Neural cell (in vitro differentiated cells): ENCODE data around the gene LOXHD1. TPM values are rescaled to one million over a fixed set of nuclear protein-coding genes. Genes with fewer than 3 reads are reported as not detected.

Experiments
- H2AFZ ChIP-seq: fragments of 200-600, 300-800 bp; sonication (generic), shearing (Covaris generic); 2 replicates; pipeline ENCODE4 v1.6.0; 2014; ENCODE audit warnings: low read depth, mild to moderate bottlenecking, antibody characterized with exemption, low read length, moderate library complexity
- H3F3A ChIP-seq: fragments of 200-600 bp; shearing (Covaris generic); 2 replicates; pipeline ENCODE4 v1.6.1; 2016; ENCODE audit warnings: mild to moderate bottlenecking, moderate library complexity, mixed read lengths, antibody characterized with exemption, low read length; ENCODE audit not compliant: insufficient read depth, poor library complexity, severe bottlenecking
- H3K27ac ChIP-seq: fragments of 200-600, 300-800 bp; sonication (generic), shearing (Covaris generic); 2 replicates; pipeline ENCODE4 v1.5.1; 2014; ENCODE audit warnings: mild to moderate bottlenecking, low read length, moderate library complexity
- H3K27me3 ChIP-seq: fragments of 300-800, 200-600 bp; sonication (generic), shearing (Covaris generic); 2 replicates; pipeline ENCODE4 v1.6.0; 2014; ENCODE audit warnings: mild to moderate bottlenecking, low read depth, low read length, moderate library complexity; ENCODE audit not compliant: insufficient read depth
- H3K36me3 ChIP-seq: fragments of 300-800, 200-600 bp; sonication (generic), shearing (Covaris generic); 2 replicates; pipeline ENCODE4 v1.5.1; 2014; ENCODE audit warnings: mild to moderate bottlenecking, antibody characterized with exemption, low read length, moderate library complexity; ENCODE audit not compliant: insufficient read depth
- H3K4me2 ChIP-seq: fragments of 300-800, 200-600 bp; sonication (generic), shearing (Covaris generic); 2 replicates; pipeline ENCODE4 v1.6.0; 2014; ENCODE audit warnings: mild to moderate bottlenecking, low read length
- H3K4me3 ChIP-seq: fragments of 300-800, 200-600 bp; sonication (generic), shearing (Covaris generic); 2 replicates; pipeline ENCODE4 v1.5.1; 2014; ENCODE audit warnings: mild to moderate bottlenecking, low read length, moderate library complexity
- H3K79me2 ChIP-seq: fragments of 200-600 bp; shearing (Covaris generic); replicated peaks from 2 replicates; pipeline ENCODE4 v1.6.0; 2014; ENCODE audit warnings: mild to moderate bottlenecking, low read length, moderate library complexity; ENCODE audit not compliant: insufficient read depth
- H3K9ac ChIP-seq: fragments of 300-800, 200-600 bp; sonication (generic), shearing (Covaris generic); 2 replicates; pipeline ENCODE4 v1.6.1; 2016; ENCODE audit warnings: mild to moderate bottlenecking, low read length, mixed read lengths
- H3K9me2 ChIP-seq: fragments of 200-600 bp; shearing (Covaris generic); 2 replicates; pipeline ENCODE4 v1.6.1; 2016; ENCODE audit warnings: mild to moderate bottlenecking, low read length, mixed read lengths; ENCODE audit not compliant: insufficient read depth
- H3K9me3 ChIP-seq: fragments of 200-600, 300-800 bp; sonication (generic), shearing (Covaris generic); 2 replicates; pipeline ENCODE4 v1.6.1; 2016; ENCODE audit warnings: mild to moderate bottlenecking, mixed run types, low read length, moderate library complexity, mixed read lengths
- H4K20me1 ChIP-seq: fragments of 200-600 bp; shearing (Covaris generic); 2 replicates; pipeline ENCODE4 v1.6.1; 2016; ENCODE audit warnings: mild to moderate bottlenecking, mixed run types; ENCODE audit not compliant: insufficient read depth
- EP300 ChIP-seq: fragments of 450-650 bp; conservative IDR thresholded peaks from 2 replicates; pipeline ENCODE4 v1.6.1; 2014; ENCODE audit warnings: antibody characterized with exemption, mild to moderate bottlenecking, moderate library complexity; ENCODE audit not compliant: poor library complexity, severe bottlenecking
- EZH2 ChIP-seq: fragments of 200-600, 300-800 bp; shearing (Covaris generic), sonication (generic); IDR thresholded peaks from 2 replicates; pipeline ENCODE4 v1.6.1; 2014; ENCODE audit warnings: antibody characterized with exemption, low read length, borderline replicate concordance, mild to moderate bottlenecking; ENCODE audit not compliant: insufficient read depth, poor library complexity, severe bottlenecking
- MXI1 ChIP-seq: fragments of 450-650 bp; conservative IDR thresholded peaks from 2 replicates; pipeline ENCODE4 v1.6.1; 2014; ENCODE audit warnings: antibody characterized with exemption, mild to moderate bottlenecking; ENCODE audit not compliant: poor library complexity, severe bottlenecking
- POLR2AphosphoS5 ChIP-seq: IDR thresholded peaks from 2 replicates; pipeline ENCODE4 v1.6.1; 2012
- RAD21 ChIP-seq: fragments of 450-650 bp; conservative IDR thresholded peaks from 2 replicates; pipeline ENCODE4 v1.6.1; 2014; ENCODE audit warnings: antibody characterized with exemption, mild to moderate bottlenecking, moderate library complexity
- SMC3 ChIP-seq: fragments of 450-650 bp; conservative IDR thresholded peaks from 2 replicates; pipeline ENCODE4 v1.6.1; 2014; ENCODE audit warnings: antibody characterized with exemption, mild to moderate bottlenecking, moderate library complexity; ENCODE audit not compliant: poor library complexity
- TAF1 ChIP-seq: IDR thresholded peaks from 2 replicates; pipeline ENCODE4 v1.6.1; 2012; ENCODE audit warnings: low read depth
- polyA plus RNA-seq: library from polyadenylated mRNA; depleted of rRNA; stranded (reverse); fragments of >200 nt; gene quantifications from 2 replicates; pipeline ENCODE4 v1.2.3, GENCODE V29; 2014
- TF ChIP-seq, protein P1 (sequence below): fragments of 450-650 bp; IDR thresholded peaks from 2 replicates; pipeline ENCODE4 v1.5.1; 2014; ENCODE audit warnings: antibody characterized with exemption, mild to moderate bottlenecking, moderate library complexity; ENCODE audit not compliant: poor library complexity, severe bottlenecking
- TF ChIP-seq, protein P2 (sequence below): IDR thresholded peaks from 2 replicates; pipeline ENCODE4 v1.6.1; 2012; ENCODE audit warnings: borderline replicate concordance

The LOXHD1 gene
- polyA plus RNA-seq, 1 donor from 2014 or later = not detected

- no peaks in the 10 kb centered on the region for H3F3A ChIP-seq
- TF ChIP-seq EZH2 (no peak), EP300 (no peak), TAF1 (no peak), POLR2AphosphoS5 (no peak), RAD21 (no peak), SMC3 (no peak), MXI1 (no peak)
- TF ChIP-seq, protein P1, sequence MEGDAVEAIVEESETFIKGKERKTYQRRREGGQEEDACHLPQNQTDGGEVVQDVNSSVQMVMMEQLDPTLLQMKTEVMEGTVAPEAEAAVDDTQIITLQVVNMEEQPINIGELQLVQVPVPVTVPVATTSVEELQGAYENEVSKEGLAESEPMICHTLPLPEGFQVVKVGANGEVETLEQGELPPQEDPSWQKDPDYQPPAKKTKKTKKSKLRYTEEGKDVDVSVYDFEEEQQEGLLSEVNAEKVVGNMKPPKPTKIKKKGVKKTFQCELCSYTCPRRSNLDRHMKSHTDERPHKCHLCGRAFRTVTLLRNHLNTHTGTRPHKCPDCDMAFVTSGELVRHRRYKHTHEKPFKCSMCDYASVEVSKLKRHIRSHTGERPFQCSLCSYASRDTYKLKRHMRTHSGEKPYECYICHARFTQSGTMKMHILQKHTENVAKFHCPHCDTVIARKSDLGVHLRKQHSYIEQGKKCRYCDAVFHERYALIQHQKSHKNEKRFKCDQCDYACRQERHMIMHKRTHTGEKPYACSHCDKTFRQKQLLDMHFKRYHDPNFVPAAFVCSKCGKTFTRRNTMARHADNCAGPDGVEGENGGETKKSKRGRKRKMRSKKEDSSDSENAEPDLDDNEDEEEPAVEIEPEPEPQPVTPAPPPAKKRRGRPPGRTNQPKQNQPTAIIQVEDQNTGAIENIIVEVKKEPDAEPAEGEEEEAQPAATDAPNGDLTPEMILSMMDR = no peak
- TF ChIP-seq, protein P2, sequence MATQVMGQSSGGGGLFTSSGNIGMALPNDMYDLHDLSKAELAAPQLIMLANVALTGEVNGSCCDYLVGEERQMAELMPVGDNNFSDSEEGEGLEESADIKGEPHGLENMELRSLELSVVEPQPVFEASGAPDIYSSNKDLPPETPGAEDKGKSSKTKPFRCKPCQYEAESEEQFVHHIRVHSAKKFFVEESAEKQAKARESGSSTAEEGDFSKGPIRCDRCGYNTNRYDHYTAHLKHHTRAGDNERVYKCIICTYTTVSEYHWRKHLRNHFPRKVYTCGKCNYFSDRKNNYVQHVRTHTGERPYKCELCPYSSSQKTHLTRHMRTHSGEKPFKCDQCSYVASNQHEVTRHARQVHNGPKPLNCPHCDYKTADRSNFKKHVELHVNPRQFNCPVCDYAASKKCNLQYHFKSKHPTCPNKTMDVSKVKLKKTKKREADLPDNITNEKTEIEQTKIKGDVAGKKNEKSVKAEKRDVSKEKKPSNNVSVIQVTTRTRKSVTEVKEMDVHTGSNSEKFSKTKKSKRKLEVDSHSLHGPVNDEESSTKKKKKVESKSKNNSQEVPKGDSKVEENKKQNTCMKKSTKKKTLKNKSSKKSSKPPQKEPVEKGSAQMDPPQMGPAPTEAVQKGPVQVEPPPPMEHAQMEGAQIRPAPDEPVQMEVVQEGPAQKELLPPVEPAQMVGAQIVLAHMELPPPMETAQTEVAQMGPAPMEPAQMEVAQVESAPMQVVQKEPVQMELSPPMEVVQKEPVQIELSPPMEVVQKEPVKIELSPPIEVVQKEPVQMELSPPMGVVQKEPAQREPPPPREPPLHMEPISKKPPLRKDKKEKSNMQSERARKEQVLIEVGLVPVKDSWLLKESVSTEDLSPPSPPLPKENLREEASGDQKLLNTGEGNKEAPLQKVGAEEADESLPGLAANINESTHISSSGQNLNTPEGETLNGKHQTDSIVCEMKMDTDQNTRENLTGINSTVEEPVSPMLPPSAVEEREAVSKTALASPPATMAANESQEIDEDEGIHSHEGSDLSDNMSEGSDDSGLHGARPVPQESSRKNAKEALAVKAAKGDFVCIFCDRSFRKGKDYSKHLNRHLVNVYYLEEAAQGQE = no peak
- no peak overlapping the region for H3K4me2 ChIP-seq
- H3K9me3 ChIP-seq = no peaks in the 10 kb centered on the region
- H3K9ac ChIP-seq = no peak overlapping the region
- H3K79me2 ChIP-seq = no peaks in the 10 kb centered on the region
- H3K9me2 ChIP-seq = no peaks in the 10 kb centered on the region
- no peak overlapping the region for H3K4me3 ChIP-seq
- H4K20me1 ChIP-seq = no peaks in the 10 kb centered on the region
- H3K27me3 ChIP-seq = no peaks in the 10 kb centered on the region
- no peak overlapping the region for H2AFZ ChIP-seq
- no peak overlapping the region for H3K27ac ChIP-seq
- no peaks in the 10 kb centered on the region for H3K36me3 ChIP-seq
These were observed 82.8 kb downstream of the LOXHD1 start for GRCh38 chr18:46574000-46574742.

DNA sequence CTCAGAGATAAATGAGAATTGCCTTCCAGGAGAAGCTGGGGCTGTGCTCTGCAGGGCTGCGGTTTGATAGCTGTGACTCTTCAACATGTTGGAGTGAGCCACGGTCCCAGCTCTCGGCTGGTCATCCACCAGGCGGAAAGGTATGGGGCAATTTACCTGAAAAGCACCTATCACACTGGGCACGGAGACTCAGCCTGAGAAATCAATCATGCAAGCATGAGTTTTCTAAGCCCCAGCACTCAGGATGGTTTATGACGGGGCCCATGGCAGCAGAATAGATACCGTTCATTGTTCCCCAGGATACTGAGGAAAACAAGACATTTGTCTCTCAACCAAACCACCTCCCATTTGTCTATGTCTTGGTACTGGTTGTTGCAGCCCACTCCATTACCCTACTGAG, 83.9 kb downstream of the LOXHD1 start:
- no peaks in the 10 kb centered on the region for H3K79me2 ChIP-seq
- no peak overlapping the region for H3K9ac ChIP-seq
- H3K4me2 ChIP-seq = no peak overlapping the region
- no peak overlapping the region for H3K4me3 ChIP-seq
- no peaks in the 10 kb centered on the region for H3K36me3 ChIP-seq
- no peaks in the 10 kb centered on the region for H4K20me1 ChIP-seq
- no peak for TF ChIP-seq EP300
- no peaks in the 10 kb centered on the region for H3K27me3 ChIP-seq
- H3K9me3 ChIP-seq = no peaks in the 10 kb centered on the region
- H2AFZ ChIP-seq = no peak overlapping the region
- H3K27ac ChIP-seq = no peak overlapping the region
- no peaks in the 10 kb centered on the region for H3K9me2 ChIP-seq
- H3F3A ChIP-seq = no peaks in the 10 kb centered on the region
